CD14-positive monocyte (primary cell): ENCODE measurements around the gene C1QTNF5. TPM values are rescaled to one million over a fixed set of nuclear protein-coding genes. Genes with fewer than 3 reads are reported as not detected.
A peak's percentile ranks its signal among the peaks of the same experiment; 100 is the strongest.

Experiments used
- DNase-seq, 3 donors: peaks; one replicate each; pipeline ENCODE4 v3.0.0-alpha.2; 2011 to 2022
- H2AFZ ChIP-seq: 2 replicates; pipeline ENCODE4 v1.6.0; 2012; ENCODE audit warnings: mild to moderate bottlenecking, low read depth, low read length, inconsistent platforms; ENCODE audit not compliant: insufficient read depth, poor library complexity, severe bottlenecking
- H3K27ac ChIP-seq, 2 donors: 1 replicate in 1 of 2; 2 replicates in 1 of 2; pipeline ENCODE4 v1.5.1; 2012 to 2013; ENCODE audit warnings: low read length in 2 of 2, control low read depth in 1 of 2, inconsistent platforms in 1 of 2, low read depth in 1 of 2, mild to moderate bottlenecking in 1 of 2
- H3K27me3 ChIP-seq, 2 donors: one replicate each; pipeline versions ENCODE4 v1.6.0 to v1.6.1; 2011 to 2013; ENCODE audit warnings: low read length in 2 of 2; ENCODE audit not compliant: control insufficient read depth in 2 of 2, insufficient read depth in 2 of 2
- H3K36me3 ChIP-seq, 2 donors: replicated peaks in 1 of 2; 1 replicate in 1 of 2; 2 replicates in 1 of 2; pipeline versions ENCODE4 v1.5.1 to v1.6.1; 2012 to 2013; ENCODE audit warnings: low read length in 2 of 2, control low read depth in 1 of 2, inconsistent platforms in 1 of 2, mild to moderate bottlenecking in 1 of 2; ENCODE audit not compliant: insufficient read depth in 2 of 2, control insufficient read depth in 1 of 2
- H3K4me1 ChIP-seq, 2 donors: 1 replicate in 1 of 2; 2 replicates in 1 of 2; pipeline versions ENCODE4 v1.5.1 to v1.6.1; 2012 to 2013; ENCODE audit warnings: low read length in 2 of 2, control low read depth in 1 of 2, inconsistent platforms in 1 of 2, mild to moderate bottlenecking in 1 of 2, moderate library complexity in 1 of 2; ENCODE audit not compliant: insufficient read depth in 2 of 2, control insufficient read depth in 1 of 2
- H3K4me2 ChIP-seq: replicated peaks from 2 replicates; pipeline ENCODE3; 2012; ENCODE audit warnings: low read length, moderate library complexity, mild to moderate bottlenecking; ENCODE audit not compliant: poor library complexity, severe bottlenecking; ENCODE audit errors: extremely low read depth
- H3K4me3 ChIP-seq, 3 experiments: fragments of 200-600 bp in 1 of 3; sonication (generic) in 1 of 3; replicated peaks in 1 of 3; 1 replicate in 2 of 3; 2 replicates in 1 of 3; pipeline ENCODE4 v1.5.1; 2011 to 2013; ENCODE audit warnings: low read length in 3 of 3, mild to moderate bottlenecking in 3 of 3, control low read depth in 2 of 3, low read depth in 2 of 3, inconsistent platforms in 1 of 3, moderate library complexity in 1 of 3
- H3K79me2 ChIP-seq: 2 replicates; pipeline ENCODE4 v1.6.0; 2012; ENCODE audit warnings: mild to moderate bottlenecking, control low read depth, inconsistent platforms, low read length, moderate library complexity; ENCODE audit not compliant: insufficient read depth
- H3K9ac ChIP-seq: 2 replicates; pipeline ENCODE4 v1.6.0; 2017; ENCODE audit warnings: low read length, mild to moderate bottlenecking; ENCODE audit not compliant: insufficient read depth, poor library complexity, severe bottlenecking
- H3K9me3 ChIP-seq, 2 donors: replicated peaks in 1 of 2; 1 replicate in 1 of 2; 2 replicates in 1 of 2; pipeline versions ENCODE4 v1.5.1 to v1.6.1; 2012 to 2013; ENCODE audit warnings: low read length in 2 of 2, control low read depth in 1 of 2; ENCODE audit not compliant: control insufficient read depth in 1 of 2, insufficient read depth in 1 of 2
- H4K20me1 ChIP-seq: 2 replicates; pipeline ENCODE4 v1.6.0; 2012; ENCODE audit warnings: mild to moderate bottlenecking, low read length, control low read depth, moderate library complexity; ENCODE audit not compliant: insufficient read depth
- H3K27ac Mint-ChIP-seq, 7 donors: one replicate each; pipeline ENCODE4 v1.8.0; 2020; ENCODE audit warnings: mild to moderate bottlenecking in 7 of 7, mixed read lengths in 7 of 7, moderate library complexity in 6 of 7, inconsistent platforms in 2 of 7
- H3K27me3 Mint-ChIP-seq, 3 donors: one replicate each; pipeline ENCODE4 v1.8.0; 2021 to 2022; ENCODE audit warnings: low read depth in 3 of 3, mild to moderate bottlenecking in 3 of 3, mixed read lengths in 3 of 3, moderate library complexity in 3 of 3, inconsistent platforms in 1 of 3
- H3K36me3 Mint-ChIP-seq, 2 donors: one replicate each; pipeline ENCODE4 v1.8.0; 2020; ENCODE audit warnings: mixed read lengths in 2 of 2, inconsistent platforms in 1 of 2, mild to moderate bottlenecking in 1 of 2
- H3K4me1 Mint-ChIP-seq: one replicate; pipeline ENCODE4 v1.8.0; 2020; ENCODE audit warnings: mild to moderate bottlenecking, mixed read lengths
- H3K4me3 Mint-ChIP-seq, 2 donors: one replicate each; pipeline ENCODE4 v1.8.0; 2020; ENCODE audit warnings: mild to moderate bottlenecking in 2 of 2, mixed read lengths in 2 of 2, moderate library complexity in 1 of 2
- H3K9me3 Mint-ChIP-seq, 7 donors: one replicate each; pipeline ENCODE4 v1.8.0; 2020 to 2022; ENCODE audit warnings: mixed read lengths in 7 of 7, mild to moderate bottlenecking in 6 of 7, moderate library complexity in 6 of 7, inconsistent platforms in 2 of 7
- CTCF ChIP-seq: fragments of 200-600 bp; IDR thresholded peaks from one replicate; pipeline ENCODE4 v1.8.0; 2022; ENCODE audit warnings: antibody characterized with exemption, mild to moderate bottlenecking
- WGBS: methylation state at CpG from one replicate; pipeline ENCODE4 v1.1.5; 2013; ENCODE audit warnings: missing lambda C conversion rate; ENCODE audit not compliant: insufficient coverage; 5-methylcytosine and 5-hydroxymethylcytosine counted together
- intact Hi-C, 2 donors: fragments of 100-400 bp; cut with micrococcal nuclease; formaldehyde crosslinking; loops; one replicate each; pipeline versions ENCODE4 v1.15.0 to v1.15.1; 2023
- polyA plus RNA-seq, 3 donors: library from polyadenylated mRNA; depleted of rRNA in 1 of 3; unstranded in 2 of 3; stranded (reverse) in 1 of 3; fragments of 300-500 nt in 2 of 3; fragments of >200 nt in 1 of 3; fragmentation: Illumina TruSeq in 2 of 3; gene quantifications; 1 replicate in 2 of 3; 2 replicates in 1 of 3; pipeline ENCODE4 v1.2.3, GENCODE V29; 2012 to 2021

The C1QTNF5 gene
- polyA plus RNA-seq, 3 donors: not detected

GRCh38 chr11:119335655-119336543, 4.8 kb downstream of the C1QTNF5 start:
- intact Hi-C loops: no loop called here
- H2AFZ ChIP-seq: no peak overlapping the region
- H3K9me3 ChIP-seq: peaks cover 0 to 15% of the 10 kb centered on the region in 2 donors
- WGBS: 93% methylated on average over 27 of the region's 30 CpGs
- no peak overlapping the region for H3K9ac ChIP-seq
- Mint-ChIP-seq H3K9me3 (peaks cover 0 to 8% (median 4%) of the 10 kb centered on the region in 7 donors), H3K36me3 (peaks cover 19 to 22% of the 10 kb centered on the region in 2 donors), H3K4me1 (peaks cover 32% of the 10 kb centered on the region), H3K4me3 (peak overlapping the region in 1 of 2 donors; percentile 94), H3K27me3 (peaks cover 16 to 27% (median 24%) of the 10 kb centered on the region in 3 donors), H3K27ac (peak overlapping the region; percentile 5 to 100 (median 68))
- peaks cover 27% of the 10 kb centered on the region for H3K79me2 ChIP-seq
- H3K4me3 ChIP-seq: no peak overlapping the region
- DNase-seq: no peak
- peaks cover 0 to 10% of the 10 kb centered on the region in 2 donors for H3K36me3 ChIP-seq
- H3K4me2 ChIP-seq: no peak overlapping the region
- no peak for TF ChIP-seq CTCF
- peaks cover 14 to 27% of the 10 kb centered on the region in 2 donors for H3K27me3 ChIP-seq
- H3K4me1 ChIP-seq: peaks cover 29 to 44% of the 10 kb centered on the region in 2 donors
- peaks cover 12% of the 10 kb centered on the region for H4K20me1 ChIP-seq
- peak overlapping the region in 1 of 2 donors; percentile 93 for H3K27ac ChIP-seq

- TF ChIP-seq CTCF: no peak
- H3K4me1 Mint-ChIP-seq: peaks cover 31% of the 10 kb centered on the region
- Histone ChIP-seq H2AFZ (peak overlapping the region; percentile 94), H3K9ac (peak overlapping the region; percentile 89), H3K79me2 (peaks cover 27% of the 10 kb centered on the region), H3K9me3 (peaks cover 0 to 11% of the 10 kb centered on the region in 2 donors), H3K4me1 (peaks cover 22 to 37% of the 10 kb centered on the region in 2 donors), H4K20me1 (peaks cover 12% of the 10 kb centered on the region), H3K27ac (peak overlapping the region in 1 of 2 donors; percentile 93), H3K36me3 (peaks cover 0 to 10% of the 10 kb centered on the region in 2 donors), H3K4me2 (peak overlapping the region; percentile 84), H3K4me3 (peak overlapping the region; percentile 65 to 95 (median 84)), H3K27me3 (peaks cover 10 to 19% of the 10 kb centered on the region in 2 donors)
- no peak for DNase-seq
- peak overlapping the region; percentile 97 to 100 (median 98) for H3K27ac Mint-ChIP-seq
- H3K4me3 Mint-ChIP-seq: peak overlapping the region; percentile 94 to 100
- intact Hi-C loops: no loop called here
- H3K9me3 Mint-ChIP-seq: peaks cover 0 to 8% (median 0%) of the 10 kb centered on the region in 7 donors
- H3K27me3 Mint-ChIP-seq: peaks cover 18 to 24% (median 21%) of the 10 kb centered on the region in 3 donors
- WGBS: 84% methylated on average over 15 of the region's 15 CpGs
- H3K36me3 Mint-ChIP-seq: peaks cover 18 to 22% of the 10 kb centered on the region in 2 donors
Measured at GRCh38 chr11:119335091-119335654, 5.5 kb downstream of the C1QTNF5 start.
